Glomerular visceral epithelial cell (primary cell): ENCODE data around the gene SLC27A1.
"Not testable (repeated sequence)": the region's sequence is repeated elsewhere in the genome, so short reads cannot be mapped to it uniquely, and the experiment has no call there.

Source experiments
- DNase-seq: peaks from one replicate; pipeline ENCODE4 v3.0.0-alpha.2; 2016; ENCODE audit errors: extremely low spot score

The SLC27A1 gene

GRCh38 chr19:17510220-17510993, 40.1 kb downstream of the SLC27A1 start:
- no peak for DNase-seq

GRCh38 chr19:17511724-17512573, 41.6 kb downstream of the SLC27A1 start:
- peak; percentile 71 for DNase-seq

GRCh38 chr19:17512574-17512939, 42.2 kb downstream of the SLC27A1 start:
- DNase-seq = no peak

- no peak for DNase-seq
Observed at GRCh38 chr19:17515408-17516149, 45.3 kb downstream of the SLC27A1 start.

- no peak for DNase-seq
Observed at GRCh38 chr19:17517898-17518297, 47.6 kb downstream of the SLC27A1 start.

GRCh38 chr19:17518654-17519053, 48.3 kb downstream of the SLC27A1 start:
- DNase-seq = not testable (repeated sequence)

GRCh38 chr19:17519967-17520366, 49.6 kb downstream of the SLC27A1 start:
- DNase-seq = no peak

- no peak for DNase-seq
Observed at GRCh38 chr19:17520865-17521264, 50.5 kb downstream of the SLC27A1 start.

- no peak for DNase-seq
Observed at GRCh38 chr19:17522988-17523872, 52.9 kb downstream of the SLC27A1 start.

GRCh38 chr19:17524651-17525050, 54.3 kb downstream of the SLC27A1 start:
- DNase-seq = no peak

GRCh38 chr19:17525141-17525540, 54.8 kb downstream of the SLC27A1 start:
- no peak for DNase-seq

- no peak for DNase-seq
Observed at GRCh38 chr19:17526922-17527321, 56.6 kb downstream of the SLC27A1 start.

GRCh38 chr19:17527326-17527725, 57.0 kb downstream of the SLC27A1 start:
- no peak for DNase-seq

- no peak for DNase-seq
Observed at GRCh38 chr19:17528610-17529009, 58.3 kb downstream of the SLC27A1 start.

- no peak for DNase-seq
Observed at GRCh38 chr19:17529239-17530158, 59.2 kb downstream of the SLC27A1 start.

GRCh38 chr19:17530586-17530985, 60.3 kb downstream of the SLC27A1 start:
- DNase-seq = no peak

- DNase-seq = no peak
Observed at GRCh38 chr19:17532116-17532515, 61.8 kb downstream of the SLC27A1 start.

- DNase-seq = no peak
Observed at GRCh38 chr19:17532557-17532956, 62.2 kb downstream of the SLC27A1 start.

GRCh38 chr19:17534767-17535166, 64.4 kb downstream of the SLC27A1 start:
- DNase-seq = no peak

- DNase-seq = no peak
Observed at GRCh38 chr19:17536955-17537354, 66.6 kb downstream of the SLC27A1 start.
